K562 (cell line): ENCODE measurements around the gene NEUROD2. TPM values are rescaled to one million over a fixed set of nuclear protein-coding genes. Genes with fewer than 3 reads are reported as not detected.

Source experiments
- CC2D1A ChIP-seq: fragments of 450-650 bp; IDR thresholded peaks from 2 replicates; pipeline ENCODE4 v1.6.1; 2017; ENCODE audit warnings: mild to moderate bottlenecking
- CCNT2 ChIP-seq: IDR thresholded peaks from 2 replicates; pipeline ENCODE4 v1.6.1; 2011; ENCODE audit warnings: borderline replicate concordance, low read depth, mild to moderate bottlenecking, moderate library complexity, mixed read lengths, low read length; ENCODE audit not compliant: insufficient read length; ENCODE audit errors: extremely low read depth
- MAZ ChIP-seq, 2 experiments: fragments of 450-650 bp in 1 of 2; sonication (generic) in 1 of 2; formaldehyde crosslinking; IDR thresholded peaks in 1 of 2; conservative IDR thresholded peaks in 1 of 2; 2 replicates each; pipeline versions ENCODE4 v1.4.0 to v1.5.0; 2020; ENCODE audit warnings: mild to moderate bottlenecking in 1 of 2, missing genetic modification reagents in 1 of 2
- NR2C2 ChIP-seq, 2 experiments: fragments of 200-800 bp in 1 of 2; sonication (Bioruptor generic) in 1 of 2; sonication (generic) in 1 of 2; formaldehyde crosslinking in 1 of 2; IDR thresholded peaks; 2 replicates each; pipeline versions ENCODE4 v1.6.1 to v1.8.0; 2016 to 2022; ENCODE audit warnings: mild to moderate bottlenecking in 1 of 2, missing compliant biosample characterization in 1 of 2, missing genetic modification characterization in 1 of 2, missing genetic modification reagents in 1 of 2
- PRMT5 ChIP-seq: sonication (generic); formaldehyde crosslinking; IDR thresholded peaks from 2 replicates; pipeline ENCODE4 v1.5.0; 2020; ENCODE audit warnings: missing genetic modification reagents
- ZBTB17 ChIP-seq: fragments of 450-650 bp; formaldehyde crosslinking; IDR thresholded peaks from 2 replicates; pipeline ENCODE4 v1.4.0; 2020; ENCODE audit warnings: mild to moderate bottlenecking
- ZBTB7A ChIP-seq: IDR thresholded peaks from 2 replicates; pipeline ENCODE4 v1.6.1; 2011; ENCODE audit warnings: low read depth, mild to moderate bottlenecking, low read length, moderate library complexity, borderline replicate concordance; ENCODE audit not compliant: control insufficient read depth
- ZFP1 ChIP-seq: fragments of 450-650 bp; formaldehyde crosslinking; IDR thresholded peaks from 2 replicates; pipeline ENCODE4 v1.4.0; 2020; ENCODE audit warnings: mild to moderate bottlenecking, mixed read lengths
- ZNF184 ChIP-seq: sonication (generic); formaldehyde crosslinking; IDR thresholded peaks from 2 replicates; pipeline ENCODE4 v1.5.0; 2020; ENCODE audit warnings: missing genetic modification reagents
- polyA plus RNA-seq, 8 experiments: library from polyadenylated mRNA; depleted of rRNA in 4 of 8; stranded (reverse) in 5 of 8; unstranded in 3 of 8; fragments of >200 nt; fragmentation: Nextera tagmentation in 2 of 8; fragmentation: Illumina TruSeq in 1 of 8; extraction: Ambion mirVana in 2 of 8; extraction: Trizol in 1 of 8; gene quantifications; 2 replicates each; pipeline versions ENCODE4 v1.2.1 to v1.2.3, GENCODE V29; 2011 to 2014; ENCODE audit warnings: inconsistent platforms in 1 of 8, missing spikeins in 1 of 8
- total RNA-seq, 7 experiments: library from RNA; depleted of rRNA in 6 of 7; stranded (reverse); fragments of >200 nt in 6 of 7; fragmentation: Illumina TruSeq in 2 of 7; extraction: Trizol in 2 of 7; gene quantifications; 2 replicates each; pipeline versions ENCODE4 v1.2.1 to v1.2.3, GENCODE V29; 2011 to 2021; ENCODE audit warnings: low replicate concordance in 1 of 7
- TF ChIP-seq, protein P1 (sequence below), 2 experiments: IDR thresholded peaks; 2 replicates each; pipeline ENCODE4 v1.6.1; 2011; ENCODE audit warnings: borderline replicate concordance in 1 of 2, control low read depth in 1 of 2, low read depth in 1 of 2, low read length in 1 of 2, mild to moderate bottlenecking in 1 of 2, mixed read lengths in 1 of 2, moderate library complexity in 1 of 2; ENCODE audit not compliant: insufficient read depth in 1 of 2, insufficient read length in 1 of 2, poor library complexity in 1 of 2, severe bottlenecking in 1 of 2; ENCODE audit errors: extremely low read depth in 1 of 2
- TF ChIP-seq, protein P2 (sequence below): fragments of 250-450 bp; sonication (Bioruptor Pico); IDR thresholded peaks from 2 replicates; pipeline ENCODE4 v1.5.0; 2021; ENCODE audit warnings: mild to moderate bottlenecking, moderate library complexity
- TF ChIP-seq, protein P3 (sequence below): fragments of 200-800 bp; sonication (Bioruptor generic); IDR thresholded peaks from 2 replicates; pipeline ENCODE4 v1.6.1; 2016; ENCODE audit warnings: missing genetic modification characterization, missing compliant biosample characterization

NEUROD2 gene
- total and polyA plus RNA-seq, 9 of the 15 experiments (the other 6 are each of a cell fraction or from before 2014, with no cell fraction given): not detected

DNA sequence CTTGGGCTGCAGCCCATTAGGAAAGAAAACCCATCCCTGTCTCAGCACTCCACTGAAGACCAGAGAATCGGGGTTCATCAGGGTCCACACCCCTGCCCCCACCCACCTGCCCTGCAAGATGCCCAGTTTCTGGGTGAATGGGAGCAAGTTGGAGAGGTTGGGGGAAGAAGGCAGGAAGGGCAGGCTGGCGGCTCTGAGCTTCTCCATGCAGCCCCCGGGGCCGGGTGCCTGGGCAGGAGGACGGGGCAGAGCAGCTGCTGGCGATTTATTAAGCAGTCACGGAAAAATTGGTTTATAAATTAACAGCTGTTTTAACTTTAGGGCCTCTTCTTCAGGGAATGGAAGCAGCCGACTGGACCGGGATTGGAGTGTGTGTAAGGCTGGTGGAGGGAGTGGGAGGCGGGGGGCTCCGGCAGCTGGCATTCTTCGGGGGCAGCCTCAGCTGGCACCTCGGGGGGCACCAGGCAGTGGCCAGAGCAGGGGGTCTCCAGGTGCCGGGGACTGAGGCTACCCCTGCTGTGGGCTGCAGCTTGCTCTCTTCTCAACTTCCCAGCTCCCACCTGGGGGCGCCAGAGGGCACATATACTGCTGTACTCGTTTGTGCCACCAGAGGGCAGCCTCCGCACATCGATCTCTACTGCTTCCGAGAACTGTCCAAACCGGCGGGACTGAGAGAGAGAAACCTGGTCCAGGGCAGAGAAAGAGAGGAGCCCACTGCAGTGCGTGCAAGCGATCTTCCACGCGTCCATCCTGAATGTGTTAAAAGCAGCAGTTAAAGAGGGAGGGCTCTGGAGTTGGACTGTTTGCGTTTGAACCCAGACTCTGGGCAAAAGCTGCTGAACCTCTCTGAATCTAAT is 14.0 kb upstream of the NEUROD2 start (continued):
- TF ChIP-seq CCNT2 (no peak), MAZ (CRISPR knock-in tag; conservative IDR thresholded peaks at IDR 0.05 in 1 of 2, IDR thresholded peaks at IDR 0.05 in 1 of 2) (peak in 1 of 2 experiments; percentile 76; a peak in 2 of 4 replicates), ZBTB17 (CRISPR knock-in tag) (no peak), PRMT5 (CRISPR knock-in tag) (no peak), ZNF184 (no peak), CC2D1A (peak; percentile 77), ZFP1 (CRISPR knock-in tag) (no peak), ZBTB7A (peak; percentile 60; the same call in 1 of the 2 replicates), NR2C2 (CRISPR knock-in tag; IDR thresholded peaks at IDR 0.05) (no peak), NR2C2 (tag; IDR thresholded peaks at IDR 0.05) (no peak)
- TF ChIP-seq, protein P1, sequence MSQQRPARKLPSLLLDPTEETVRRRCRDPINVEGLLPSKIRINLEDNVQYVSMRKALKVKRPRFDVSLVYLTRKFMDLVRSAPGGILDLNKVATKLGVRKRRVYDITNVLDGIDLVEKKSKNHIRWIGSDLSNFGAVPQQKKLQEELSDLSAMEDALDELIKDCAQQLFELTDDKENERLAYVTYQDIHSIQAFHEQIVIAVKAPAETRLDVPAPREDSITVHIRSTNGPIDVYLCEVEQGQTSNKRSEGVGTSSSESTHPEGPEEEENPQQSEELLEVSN (IDR thresholded peaks at IDR 0.05; ENCODE audit: borderline replicate concordance in 1 of 2, extremely low read depth in 1 of 2, insufficient read depth in 1 of 2, insufficient read length in 1 of 2, low read depth in 1 of 2, low read length in 1 of 2, poor library complexity in 1 of 2, severe bottlenecking in 1 of 2): no peak
- TF ChIP-seq, protein P2, sequence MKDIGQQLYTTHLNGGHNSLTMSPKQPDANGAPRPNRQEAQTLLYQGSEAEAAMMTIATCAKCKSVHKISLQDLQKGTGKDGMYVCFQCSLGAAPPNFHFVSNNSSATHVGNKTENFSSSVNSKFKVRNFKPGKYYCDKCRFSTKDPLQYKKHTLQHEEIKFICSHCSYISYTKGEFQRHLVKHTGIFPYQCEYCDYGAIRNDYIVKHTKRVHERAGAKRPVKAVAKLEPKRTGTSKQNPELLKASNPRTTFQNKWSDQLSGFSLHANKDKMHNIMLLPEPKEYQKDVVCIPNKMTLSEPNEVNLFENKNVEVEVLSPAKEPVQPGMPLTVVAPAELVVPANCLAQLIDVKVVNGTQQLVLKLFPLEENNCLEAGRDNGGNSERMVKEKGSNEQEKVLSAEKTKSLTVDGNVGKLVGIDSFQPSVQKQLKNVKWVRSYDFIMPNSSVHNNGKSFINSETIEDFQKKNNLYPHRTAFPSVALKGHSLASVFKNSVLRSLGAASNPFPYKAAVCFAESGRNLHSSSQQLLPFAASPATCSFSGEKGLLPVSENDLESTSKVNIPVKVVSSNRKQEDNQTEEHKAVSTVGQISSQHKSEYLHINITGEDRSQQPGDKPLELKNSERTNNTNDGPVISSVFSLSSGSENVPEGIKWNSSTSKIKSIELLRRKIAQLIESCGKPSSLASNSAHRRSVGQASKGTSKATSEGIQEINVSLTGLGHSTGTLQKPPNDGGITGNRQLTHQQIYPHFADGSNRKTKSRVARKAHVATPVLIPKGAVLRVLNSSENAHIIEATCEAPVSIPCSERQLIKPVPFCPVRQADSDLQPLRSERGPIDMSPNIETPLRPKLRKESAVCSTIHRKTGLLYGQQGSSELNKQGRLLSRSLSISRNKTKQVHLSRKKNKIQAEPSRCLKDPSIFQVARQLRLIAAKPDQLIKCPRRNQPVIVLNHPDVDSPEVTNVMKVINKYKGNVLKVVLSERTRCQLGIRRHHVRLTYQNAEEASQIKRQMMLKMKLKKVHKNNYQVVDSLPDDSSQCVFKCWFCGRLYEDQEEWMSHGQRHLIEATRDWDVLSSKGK: no peak
- TF ChIP-seq, protein P3, sequence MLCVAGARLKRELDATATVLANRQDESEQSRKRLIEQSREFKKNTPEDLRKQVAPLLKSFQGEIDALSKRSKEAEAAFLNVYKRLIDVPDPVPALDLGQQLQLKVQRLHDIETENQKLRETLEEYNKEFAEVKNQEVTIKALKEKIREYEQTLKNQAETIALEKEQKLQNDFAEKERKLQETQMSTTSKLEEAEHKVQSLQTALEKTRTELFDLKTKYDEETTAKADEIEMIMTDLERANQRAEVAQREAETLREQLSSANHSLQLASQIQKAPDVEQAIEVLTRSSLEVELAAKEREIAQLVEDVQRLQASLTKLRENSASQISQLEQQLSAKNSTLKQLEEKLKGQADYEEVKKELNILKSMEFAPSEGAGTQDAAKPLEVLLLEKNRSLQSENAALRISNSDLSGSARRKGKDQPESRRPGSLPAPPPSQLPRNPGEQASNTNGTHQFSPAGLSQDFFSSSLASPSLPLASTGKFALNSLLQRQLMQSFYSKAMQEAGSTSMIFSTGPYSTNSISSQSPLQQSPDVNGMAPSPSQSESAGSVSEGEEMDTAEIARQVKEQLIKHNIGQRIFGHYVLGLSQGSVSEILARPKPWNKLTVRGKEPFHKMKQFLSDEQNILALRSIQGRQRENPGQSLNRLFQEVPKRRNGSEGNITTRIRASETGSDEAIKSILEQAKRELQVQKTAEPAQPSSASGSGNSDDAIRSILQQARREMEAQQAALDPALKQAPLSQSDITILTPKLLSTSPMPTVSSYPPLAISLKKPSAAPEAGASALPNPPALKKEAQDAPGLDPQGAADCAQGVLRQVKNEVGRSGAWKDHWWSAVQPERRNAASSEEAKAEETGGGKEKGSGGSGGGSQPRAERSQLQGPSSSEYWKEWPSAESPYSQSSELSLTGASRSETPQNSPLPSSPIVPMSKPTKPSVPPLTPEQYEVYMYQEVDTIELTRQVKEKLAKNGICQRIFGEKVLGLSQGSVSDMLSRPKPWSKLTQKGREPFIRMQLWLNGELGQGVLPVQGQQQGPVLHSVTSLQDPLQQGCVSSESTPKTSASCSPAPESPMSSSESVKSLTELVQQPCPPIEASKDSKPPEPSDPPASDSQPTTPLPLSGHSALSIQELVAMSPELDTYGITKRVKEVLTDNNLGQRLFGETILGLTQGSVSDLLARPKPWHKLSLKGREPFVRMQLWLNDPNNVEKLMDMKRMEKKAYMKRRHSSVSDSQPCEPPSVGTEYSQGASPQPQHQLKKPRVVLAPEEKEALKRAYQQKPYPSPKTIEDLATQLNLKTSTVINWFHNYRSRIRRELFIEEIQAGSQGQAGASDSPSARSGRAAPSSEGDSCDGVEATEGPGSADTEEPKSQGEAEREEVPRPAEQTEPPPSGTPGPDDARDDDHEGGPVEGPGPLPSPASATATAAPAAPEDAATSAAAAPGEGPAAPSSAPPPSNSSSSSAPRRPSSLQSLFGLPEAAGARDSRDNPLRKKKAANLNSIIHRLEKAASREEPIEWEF (CRISPR knock-in tag): no peak
